NOMO-1 treated with dmso at 0.1 percent for 144 hours (cell line): ENCODE results near the gene NKX2-4.

ENCODE experiments used
- DNase-seq: peaks from one replicate; lab custom pipeline; 2025; ENCODE audit not compliant: unreplicated experiment; lab: John Stamatoyannopoulos, UW

The NKX2-4 gene

GRCh38 chr20:21361266-21361665 is 36.1 kb downstream of the NKX2-4 start:
- peak; percentile 52 for DNase-seq

DNA sequence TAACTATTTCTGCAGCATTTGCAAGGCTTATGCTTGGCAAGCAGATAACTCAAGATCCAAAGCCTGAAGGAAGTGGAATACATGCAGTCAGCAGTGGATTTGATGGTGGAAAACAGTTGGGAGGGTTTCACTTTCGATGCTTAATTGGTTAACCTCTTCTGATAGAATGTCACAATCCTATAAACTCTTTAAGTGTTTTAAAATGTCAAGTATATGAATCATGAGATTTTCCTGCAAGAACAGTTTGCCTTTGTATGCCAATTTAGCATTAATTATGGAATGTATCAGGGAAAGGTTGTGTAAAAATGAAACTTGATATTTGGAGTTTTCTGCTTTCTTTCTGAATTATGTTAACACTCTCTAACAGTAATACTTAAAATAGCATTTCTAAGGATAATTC is 36.6 kb downstream of the NKX2-4 start:
- DNase-seq, result no peak

GRCh38 chr20:21358737-21359136 is 38.6 kb downstream of the NKX2-4 start:
- no peak for DNase-seq

- no peak for DNase-seq
Observed at GRCh38 chr20:21357844-21358243, 39.5 kb downstream of the NKX2-4 start.

DNA sequence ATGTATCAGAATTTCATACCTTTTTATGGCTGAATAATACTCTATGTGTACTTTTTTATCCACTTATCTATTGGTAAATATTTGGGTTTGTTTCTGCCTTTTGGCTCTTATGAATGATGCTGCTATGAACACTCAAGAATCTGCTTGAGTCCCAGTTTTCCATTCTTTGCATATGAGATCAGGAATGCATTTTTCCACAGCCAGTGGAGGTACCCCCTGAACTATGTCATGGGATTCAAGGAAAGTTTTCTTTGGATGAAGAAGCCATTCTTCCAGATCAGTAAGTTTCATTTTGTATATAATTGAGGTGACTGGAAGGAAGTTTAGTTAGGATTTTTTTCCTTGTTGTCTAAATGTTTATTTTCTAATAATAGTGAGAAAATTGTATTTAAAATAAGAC is 40.9 kb downstream of the NKX2-4 start:
- DNase-seq, result no peak

- DNase-seq, result no peak
Observed at GRCh38 chr20:21355981-21356380, 41.3 kb downstream of the NKX2-4 start.

GRCh38 chr20:21353236-21353635 is 44.1 kb downstream of the NKX2-4 start:
- DNase-seq, result no peak

DNA sequence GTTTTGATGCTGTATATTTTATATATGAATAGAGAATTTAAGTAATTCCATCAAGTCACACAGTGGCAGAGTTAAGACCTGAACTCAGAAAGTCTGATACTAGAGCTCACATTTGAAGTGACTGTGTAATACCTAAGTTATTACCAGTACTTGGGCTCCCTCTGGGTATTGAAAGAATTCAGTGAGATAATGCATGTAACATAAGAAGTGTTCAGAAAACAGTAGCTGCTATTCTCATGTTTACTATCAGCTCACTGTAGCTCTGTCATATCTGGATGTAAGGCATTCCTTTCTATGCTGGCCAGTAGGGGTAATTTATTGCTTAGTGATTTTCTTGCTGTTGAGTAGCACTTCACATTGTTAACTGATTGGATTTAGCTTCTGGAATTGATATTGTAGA is 44.6 kb downstream of the NKX2-4 start:
- DNase-seq, result no peak
